IMR-90 (cell line): ENCODE data around the gene NTPCR. TPM values are rescaled to one million over a fixed set of nuclear protein-coding genes. Genes with fewer than 3 reads are reported as not detected.

Experiments
- ATAC-seq: fragments of 200-7000 bp; cut with Tn5 transposase; 2 replicates; pipeline ENCODE4 v1.9.1; 2020; ENCODE audit warnings: low read depth, mild to moderate bottlenecking, moderate library complexity
- BruUV-seq: library from RNA; stranded (reverse); fragments of 400-500 nt; replicated peaks from 2 replicates; lab custom pipeline; 2021; lab: Mats Ljungman, UMichigan
- CTCF ChIA-PET: fragments of 300-600 bp; formaldehyde crosslinking; extraction: SDS; loops from one replicate; lab custom pipeline; 2021; ENCODE audit warnings: antibody characterized with exemption; lab: Yijun Ruan, JAX
- POLR2A ChIA-PET: fragments of 300-600 bp; sonication (Branson Sonifier 250); formaldehyde crosslinking; loops from one replicate; lab custom pipeline; 2022; ENCODE audit warnings: antibody characterized with exemption; ENCODE audit not compliant: unreplicated experiment; lab: Charles Lee
- DNase-seq: peaks from one replicate; pipeline ENCODE4 v3.0.0; 2013
- H2AFZ ChIP-seq: replicated peaks from 2 replicates; pipeline ENCODE3; 2013; ENCODE audit warnings: low read length, mild to moderate bottlenecking; ENCODE audit not compliant: poor library complexity
- H2AK5ac ChIP-seq: 2 replicates; pipeline ENCODE4 v1.6.1; 2013; ENCODE audit warnings: low read depth, low read length, inconsistent platforms
- H2AK9ac ChIP-seq: replicated peaks from 2 replicates; pipeline ENCODE3; 2013; ENCODE audit warnings: mild to moderate bottlenecking, low read depth, low read length, moderate library complexity; ENCODE audit not compliant: poor library complexity
- H2BK120ac ChIP-seq: 2 replicates; pipeline ENCODE4 v1.6.1; 2013; ENCODE audit warnings: low read depth, low read length, inconsistent platforms
- H2BK15ac ChIP-seq: 3 replicates; pipeline ENCODE4 v1.6.1; 2013; ENCODE audit warnings: low read depth, low read length, inconsistent platforms
- H2BK20ac ChIP-seq: 2 replicates; pipeline ENCODE4 v1.6.1; 2013; ENCODE audit warnings: low read depth, mild to moderate bottlenecking, inconsistent platforms, low read length, moderate library complexity
- H2BK5ac ChIP-seq: 2 replicates; pipeline ENCODE4 v1.6.1; 2013; ENCODE audit warnings: mild to moderate bottlenecking, low read depth, low read length, inconsistent platforms; ENCODE audit not compliant: poor library complexity, severe bottlenecking
- H3K14ac ChIP-seq: replicated peaks from 2 replicates; pipeline ENCODE4 v1.6.1; 2013; ENCODE audit warnings: low read depth, low read length, inconsistent platforms
- H3K18ac ChIP-seq: 2 replicates; pipeline ENCODE4 v1.6.1; 2013; ENCODE audit warnings: low read depth, low read length, control low read depth
- H3K23ac ChIP-seq: 2 replicates; pipeline ENCODE4 v1.6.1; 2013; ENCODE audit warnings: low read depth, low read length, inconsistent platforms
- H3K27ac ChIP-seq: 2 replicates; pipeline ENCODE4 v1.5.1; 2013; ENCODE audit warnings: mild to moderate bottlenecking, control low read depth, low read length; ENCODE audit not compliant: insufficient read depth
- H3K27me3 ChIP-seq: 2 replicates; pipeline ENCODE4 v1.6.1; 2013; ENCODE audit warnings: low read length; ENCODE audit not compliant: control insufficient read depth, insufficient read depth
- H3K36me3 ChIP-seq: 2 replicates; pipeline ENCODE4 v1.6.1; 2013; ENCODE audit warnings: low read length, mixed read lengths; ENCODE audit not compliant: control insufficient read depth, insufficient read depth
- H3K4ac ChIP-seq: 2 replicates; pipeline ENCODE4 v1.6.1; 2013; ENCODE audit warnings: low read depth, low read length, inconsistent platforms
- H3K4me1 ChIP-seq: 2 replicates; pipeline ENCODE4 v1.6.1; 2013; ENCODE audit warnings: low read length, mixed read lengths; ENCODE audit not compliant: control insufficient read depth, insufficient read depth
- H3K4me2 ChIP-seq: 2 replicates; pipeline ENCODE4 v1.6.1; 2013; ENCODE audit warnings: low read depth, mild to moderate bottlenecking, control low read depth, low read length, moderate library complexity
- H3K4me3 ChIP-seq: 2 replicates; pipeline ENCODE4 v1.5.1; 2013; ENCODE audit warnings: low read depth, mild to moderate bottlenecking, control low read depth, low read length, moderate library complexity; ENCODE audit not compliant: insufficient read depth
- H3K56ac ChIP-seq: 2 replicates; pipeline ENCODE4 v1.6.1; 2013; ENCODE audit warnings: low read length, inconsistent platforms; ENCODE audit not compliant: insufficient read depth; ENCODE audit errors: extremely low read depth
- H3K79me1 ChIP-seq, 2 experiments: 2 replicates each; pipeline ENCODE4 v1.6.1; 2013; ENCODE audit warnings: low read length in 2 of 2, inconsistent platforms in 1 of 2, low read depth in 1 of 2
- H3K9ac ChIP-seq: 2 replicates; pipeline ENCODE4 v1.6.1; 2013; ENCODE audit warnings: low read depth, low read length, control low read depth
- H3K9me1 ChIP-seq: 2 replicates; pipeline ENCODE4 v1.6.1; 2013; ENCODE audit warnings: low read length, inconsistent platforms; ENCODE audit not compliant: insufficient read depth
- H3K9me3 ChIP-seq: 2 replicates; pipeline ENCODE4 v1.6.1; 2013; ENCODE audit warnings: low read length; ENCODE audit not compliant: control insufficient read depth, insufficient read depth
- H4K20me1 ChIP-seq: 2 replicates; pipeline ENCODE4 v1.6.1; 2013; ENCODE audit warnings: low read length, inconsistent platforms; ENCODE audit not compliant: insufficient read depth
- H4K5ac ChIP-seq: 2 replicates; pipeline ENCODE4 v1.6.1; 2013; ENCODE audit warnings: mild to moderate bottlenecking, low read depth, low read length, control low read depth
- H4K8ac ChIP-seq, 2 experiments: 2 replicates each; pipeline ENCODE4 v1.6.1; 2013; ENCODE audit warnings: low read depth in 2 of 2, low read length in 2 of 2, control low read depth in 1 of 2, inconsistent platforms in 1 of 2
- H4K91ac ChIP-seq: 2 replicates; pipeline ENCODE4 v1.6.1; 2013; ENCODE audit warnings: low read depth, low read length, inconsistent platforms; ENCODE audit not compliant: insufficient read depth
- FOS ChIP-seq: fragments of 150-350 bp; IDR thresholded peaks from 2 replicates; pipeline ENCODE4 v1.6.1; 2016; ENCODE audit warnings: low read depth, low read length
- MXI1 ChIP-seq: IDR thresholded peaks from 2 replicates; pipeline ENCODE4 v1.6.1; 2012; ENCODE audit warnings: low read depth, mild to moderate bottlenecking, low read length, moderate library complexity, borderline replicate concordance
- NFE2L2 ChIP-seq: fragments of 150-350 bp; IDR thresholded peaks from 2 replicates; pipeline ENCODE4 v1.6.1; 2016; ENCODE audit warnings: low read depth, mild to moderate bottlenecking, low read length
- RFX5 ChIP-seq: IDR thresholded peaks from 2 replicates; pipeline ENCODE4 v1.8.0; 2012; ENCODE audit warnings: low read depth, mild to moderate bottlenecking, low read length, moderate library complexity
- WGBS, 2 experiments: methylation state at CpG; one replicate each; pipeline versions ENCODE4 v1.1.5 to v1.1.7; 2013; ENCODE audit warnings: missing lambda C conversion rate in 2 of 2; ENCODE audit not compliant: insufficient read length in 1 of 2; ENCODE audit errors: extremely low coverage in 2 of 2; 5-methylcytosine and 5-hydroxymethylcytosine counted together
- dilution Hi-C: fragments of 300-500 bp; cut with HindIII; formaldehyde crosslinking; loops from one replicate; pipeline ENCODE4 v1.14.3; 2018; ENCODE audit warnings: low sequenced_read_pairs; ENCODE audit not compliant: unreplicated experiment
- in situ Hi-C: fragments of 300-500 bp; cut with MboI; formaldehyde crosslinking; loops from 3 replicates; pipeline ENCODE4 v1.14.3; 2019; ENCODE audit warnings: low sequenced_read_pairs, inconsistent platforms, mixed read lengths
- intact Hi-C: fragments of 100-400 bp; cut with micrococcal nuclease; formaldehyde crosslinking; loops from 2 replicates; pipeline ENCODE4 v1.10.0; 2022
- polyA plus RNA-seq, 3 experiments: library from polyadenylated mRNA; depleted of rRNA; stranded (reverse); fragments of >200 nt; gene quantifications; 2 replicates each; pipeline ENCODE4 v1.2.3, GENCODE V29; 2012; ENCODE audit warnings: low replicate concordance in 1 of 3
- total RNA-seq: library from RNA; depleted of rRNA; stranded (reverse); fragments of >200 nt; gene quantifications from 2 replicates; pipeline ENCODE4 v1.2.3, GENCODE V29; 2012
- TF ChIP-seq, protein P1 (sequence below): fragments of 150-350 bp; IDR thresholded peaks from 2 replicates; pipeline ENCODE4 v1.6.1; 2016; ENCODE audit warnings: low read depth, mild to moderate bottlenecking, low read length, moderate library complexity, borderline replicate concordance

NTPCR gene
- total and polyA plus RNA-seq, 2 of the 4 experiments (the other 2 are of a cell fraction), result 13.3 to 16.5 TPM

DNA sequence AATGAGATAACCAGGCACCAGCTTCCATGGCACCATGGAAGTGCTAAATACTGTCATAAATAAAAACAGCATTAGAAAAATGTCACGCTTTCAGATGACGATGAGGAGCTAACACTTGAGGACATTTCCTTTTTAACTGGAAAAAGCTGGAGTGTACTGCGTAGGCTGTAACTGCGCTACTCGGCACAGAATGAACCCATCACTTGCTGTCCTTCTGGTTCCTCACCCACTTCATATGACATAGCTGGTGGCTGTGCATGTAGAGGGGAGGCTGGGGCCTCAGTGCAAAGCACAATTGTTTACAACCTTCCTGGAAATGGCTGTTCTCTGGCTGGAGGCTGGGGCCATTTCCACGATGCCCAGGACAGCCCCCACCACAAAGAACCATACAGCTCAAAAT is 55.7 kb downstream of the NTPCR start:
- CTCF ChIA-PET, result interaction anchor here (1.6 kb wide), 1 partner anchor 10 kb away, joined by 3 read pairs; no protein-coding TSS in a partner anchor
- Histone ChIP-seq H2BK15ac (no peak overlapping the region), H3K9me1 (peaks cover 8% of the 10 kb centered on the region), H2AK5ac (no peak overlapping the region), H3K14ac (no peak overlapping the region), H4K91ac (no peak overlapping the region; the same call in 1 of the 2 replicates), H4K5ac (no peak overlapping the region; the same call in 1 of the 2 replicates), H3K4ac (peak overlapping the region; percentile 26), H3K27ac (no peak overlapping the region), H3K9ac (no peak overlapping the region), H3K18ac (peak overlapping the region; percentile 11; the same call in 1 of the 2 replicates), H3K9me3 (no peaks in the 10 kb centered on the region), H3K4me1 (peaks cover 8% of the 10 kb centered on the region; the same call in 1 of the 2 replicates), H3K23ac (no peak overlapping the region), H2BK5ac (no peak overlapping the region), H2AK9ac (no peak overlapping the region), H3K27me3 (no peaks in the 10 kb centered on the region), H3K4me2 (no peak overlapping the region), H3K4me3 (no peak overlapping the region), H3K36me3 (no peaks in the 10 kb centered on the region), H3K79me1 (no peaks in the 10 kb centered on the region), H4K8ac (no peak overlapping the region; a peak in 1 of 4 replicates), H2AFZ (no peak overlapping the region), H3K56ac (no peak overlapping the region), H2BK120ac (0 out of 2 replicates have a peak overlapping the region, but pooled peaks have one; percentile 0), H4K20me1 (no peaks in the 10 kb centered on the region), H2BK20ac (peak overlapping the region; percentile 24; the same call in 1 of the 2 replicates)
- BruUV-seq, result no TSS peak
- TF ChIP-seq MXI1 (no peak), RFX5 (no peak), FOS (no peak), NFE2L2 (no peak)
- TF ChIP-seq, protein P1, sequence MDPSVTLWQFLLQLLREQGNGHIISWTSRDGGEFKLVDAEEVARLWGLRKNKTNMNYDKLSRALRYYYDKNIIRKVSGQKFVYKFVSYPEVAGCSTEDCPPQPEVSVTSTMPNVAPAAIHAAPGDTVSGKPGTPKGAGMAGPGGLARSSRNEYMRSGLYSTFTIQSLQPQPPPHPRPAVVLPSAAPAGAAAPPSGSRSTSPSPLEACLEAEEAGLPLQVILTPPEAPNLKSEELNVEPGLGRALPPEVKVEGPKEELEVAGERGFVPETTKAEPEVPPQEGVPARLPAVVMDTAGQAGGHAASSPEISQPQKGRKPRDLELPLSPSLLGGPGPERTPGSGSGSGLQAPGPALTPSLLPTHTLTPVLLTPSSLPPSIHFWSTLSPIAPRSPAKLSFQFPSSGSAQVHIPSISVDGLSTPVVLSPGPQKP, result no peak
- POLR2A ChIA-PET, result no interaction called here
- WGBS, 2 experiments, result 80% methylated on average over 2 of the region's 6 CpGs; no CpG with 5 or more reads in 1 of the 2 experiments
- no peak for DNase-seq
- dilution Hi-C loops, result no loop called here
- no peak for ATAC-seq
- intact Hi-C loops, result no loop called here
- in situ Hi-C loops, result no loop called here
